GM19193 (cell line): ENCODE data around the gene MTOR.
A peak's percentile ranks its signal among the peaks of the same experiment; 100 is the strongest.

ENCODE experiments used
- POLR2A ChIP-seq: IDR thresholded peaks from 4 replicates; pipeline ENCODE4 v1.6.1; 2011; ENCODE audit not compliant: insufficient read depth, insufficient read length; ENCODE audit errors: extremely low read depth

The MTOR gene

DNA sequence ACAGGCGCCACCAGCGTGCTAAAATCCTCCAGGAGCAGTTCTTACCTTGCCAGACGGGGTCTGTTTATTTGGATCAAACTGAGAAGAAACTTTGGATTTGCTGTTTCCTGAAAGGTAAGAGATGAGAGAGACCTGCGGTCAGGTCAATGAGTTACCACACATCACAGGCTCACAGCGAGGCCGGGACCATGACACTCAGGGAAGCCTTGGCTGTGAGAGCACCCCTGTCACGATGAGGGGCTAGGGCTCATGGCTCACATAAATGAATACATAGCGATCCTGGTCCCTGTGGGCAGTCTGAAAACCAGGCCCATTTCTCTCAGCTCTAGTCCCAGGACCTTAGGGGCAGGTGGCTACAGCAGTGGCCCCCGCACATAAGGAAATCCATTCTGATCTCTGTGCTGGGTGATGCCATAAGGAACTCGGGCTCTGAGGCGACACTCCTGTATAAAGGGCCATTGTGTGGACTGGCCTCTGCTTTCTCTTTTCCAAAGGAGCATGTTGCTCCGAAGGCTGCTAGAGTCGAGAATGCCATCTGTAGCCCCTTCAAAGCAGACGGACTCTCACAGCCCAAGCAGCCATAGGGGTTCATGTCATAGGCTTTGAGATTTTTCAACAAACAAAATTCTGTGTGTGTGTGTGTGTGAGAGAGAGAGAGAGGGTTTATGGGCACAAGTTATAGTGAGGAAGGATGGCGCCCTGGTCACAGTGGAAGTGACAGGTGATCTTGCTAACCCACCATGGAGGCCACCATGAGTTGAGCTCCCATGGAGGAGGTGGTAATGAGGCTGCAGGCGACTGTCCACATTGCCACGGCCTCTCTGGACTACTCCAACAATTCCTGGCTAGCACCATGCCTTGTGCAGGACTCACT lies 193.5 kb downstream of the MTOR start:
- TF ChIP-seq POLR2A, result no peak

- TF ChIP-seq POLR2A, result no peak
These were observed 194.4 kb downstream of the MTOR start for GRCh38 chr1:11067716-11068599.

DNA sequence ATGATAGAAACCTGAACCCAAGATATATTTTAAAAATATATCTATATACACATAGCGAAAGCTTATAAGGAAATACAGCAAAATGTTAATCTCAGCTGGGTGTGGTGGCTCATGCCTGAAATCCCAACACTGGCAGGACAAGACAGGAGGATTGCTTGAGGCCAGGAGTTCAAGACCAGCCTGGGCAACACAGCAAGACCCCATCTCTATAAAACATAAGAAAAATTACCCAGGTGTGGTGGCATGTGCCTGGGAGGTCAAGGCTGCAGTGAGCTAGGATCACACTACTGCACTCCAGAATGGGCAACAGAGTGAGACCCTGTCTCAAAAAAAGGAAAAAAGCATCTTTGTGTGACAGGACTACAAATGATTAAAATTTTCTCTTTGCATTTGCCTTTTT lies 196.6 kb downstream of the MTOR start:
- TF ChIP-seq POLR2A, result no peak

DNA sequence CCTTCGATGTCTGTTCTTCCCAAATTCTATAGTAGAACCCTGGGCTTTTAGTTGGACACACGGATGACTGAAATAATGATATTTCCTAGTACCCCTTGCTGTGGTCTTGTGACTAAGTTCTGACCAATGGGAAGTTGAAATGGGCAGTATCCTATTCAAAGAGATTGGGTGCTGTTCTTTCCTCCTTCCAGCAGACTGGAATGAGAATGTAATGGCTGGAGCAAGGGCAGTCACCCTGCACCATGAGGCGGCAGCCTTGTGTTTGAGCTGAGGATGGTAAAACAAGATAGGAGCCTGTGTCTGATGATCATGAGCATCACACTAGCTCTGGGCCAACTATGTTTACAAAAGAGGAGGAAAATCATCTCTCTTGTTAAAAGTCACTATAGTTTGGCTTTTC lies 197.4 kb downstream of the MTOR start:
- no peak for TF ChIP-seq POLR2A

- TF ChIP-seq POLR2A, result no peak
These were observed 199.4 kb downstream of the MTOR start for GRCh38 chr1:11062965-11063401.

- TF ChIP-seq POLR2A, result no peak
These were observed 200.5 kb downstream of the MTOR start for GRCh38 chr1:11061652-11062365.

DNA sequence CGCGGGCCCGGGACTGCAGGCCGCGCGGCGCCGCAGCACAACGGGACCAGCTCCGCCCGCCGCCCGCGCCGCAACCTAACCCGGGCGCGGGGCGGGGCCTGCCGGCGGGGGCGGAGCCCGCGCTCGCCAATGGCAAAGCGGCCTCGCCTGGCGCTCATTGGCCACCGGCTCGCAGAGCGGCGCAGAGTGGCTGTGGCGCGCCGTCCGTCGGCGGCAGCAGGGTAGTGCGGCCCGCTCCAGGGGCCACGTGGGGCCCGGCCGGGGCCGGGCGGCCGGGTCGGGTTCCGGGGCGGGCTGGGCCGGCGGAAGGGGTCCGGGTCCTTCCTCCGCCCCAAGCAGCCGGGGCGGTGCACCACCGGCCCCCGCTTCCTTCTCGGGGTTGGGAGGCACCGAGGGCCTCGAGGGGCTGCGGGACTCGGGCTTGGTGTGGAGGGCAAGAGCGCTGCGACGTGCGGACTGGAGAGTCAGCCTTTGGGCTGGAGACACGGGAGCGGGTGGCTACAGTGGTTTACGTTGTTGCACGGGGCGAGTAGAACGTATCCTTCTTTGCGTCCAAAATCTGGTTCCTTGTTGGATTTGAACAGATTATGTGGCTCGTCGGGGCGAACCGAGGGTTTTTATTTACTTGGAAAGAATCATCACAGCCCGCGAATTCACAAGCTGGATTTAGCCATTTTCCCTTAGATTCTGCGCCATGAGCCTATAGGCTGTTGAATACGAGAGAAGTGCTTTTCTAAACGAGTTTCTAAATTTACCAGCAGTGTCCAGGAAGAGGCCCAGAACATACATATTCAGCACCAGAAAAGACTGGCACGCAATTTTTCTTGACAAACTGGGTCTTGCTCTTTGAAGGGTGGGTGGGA lies 202.2 kb downstream of the MTOR start, which contains the start of gene SRM:
SRM (minus strand) TSS at position 51 of the 863 bp plus-strand sequence. CDS start 75 bp downstream, outside the sequence.
- peak; percentile 74 for TF ChIP-seq POLR2A

DNA sequence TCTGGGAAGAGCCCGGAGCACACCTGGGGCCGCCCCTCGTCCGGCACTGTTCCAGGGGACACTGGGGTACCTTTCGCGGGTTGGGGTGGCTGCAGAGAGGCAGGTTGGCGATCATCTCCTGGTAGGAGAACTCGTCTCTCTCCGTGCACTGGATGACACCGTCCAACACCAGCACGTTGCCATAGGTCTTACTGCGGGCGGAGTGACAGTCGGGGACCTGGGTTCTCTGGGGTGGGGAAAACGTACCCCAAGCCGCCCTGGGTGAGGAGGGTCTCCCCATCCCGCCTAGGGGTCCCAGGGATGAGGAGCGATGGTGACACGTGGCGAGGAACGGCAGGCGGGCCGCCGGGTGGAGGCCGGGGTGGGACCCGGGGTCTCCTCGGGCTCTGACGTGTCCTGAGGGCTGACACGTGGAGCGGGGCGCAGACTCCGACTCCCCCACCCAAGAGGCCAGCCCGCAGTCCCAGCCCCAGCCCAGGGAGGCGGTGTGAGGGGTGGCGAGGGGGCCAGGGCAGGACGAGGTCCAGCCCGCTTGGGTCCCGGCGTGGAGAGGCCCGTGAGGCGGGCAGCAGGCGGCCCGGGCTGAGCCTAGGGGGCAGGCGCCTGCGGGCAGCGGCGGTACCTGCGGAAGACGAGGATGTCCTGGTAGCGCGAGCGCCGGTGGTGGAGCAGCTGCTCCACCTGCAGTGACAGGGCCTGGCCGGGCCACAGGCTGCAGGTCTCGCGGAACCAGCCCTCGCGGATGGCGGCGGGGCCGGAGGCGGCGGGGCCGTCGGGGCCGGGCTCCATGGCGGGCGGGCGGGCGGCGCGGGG lies 203.0 kb downstream of the MTOR start:
- no peak for TF ChIP-seq POLR2A

DNA sequence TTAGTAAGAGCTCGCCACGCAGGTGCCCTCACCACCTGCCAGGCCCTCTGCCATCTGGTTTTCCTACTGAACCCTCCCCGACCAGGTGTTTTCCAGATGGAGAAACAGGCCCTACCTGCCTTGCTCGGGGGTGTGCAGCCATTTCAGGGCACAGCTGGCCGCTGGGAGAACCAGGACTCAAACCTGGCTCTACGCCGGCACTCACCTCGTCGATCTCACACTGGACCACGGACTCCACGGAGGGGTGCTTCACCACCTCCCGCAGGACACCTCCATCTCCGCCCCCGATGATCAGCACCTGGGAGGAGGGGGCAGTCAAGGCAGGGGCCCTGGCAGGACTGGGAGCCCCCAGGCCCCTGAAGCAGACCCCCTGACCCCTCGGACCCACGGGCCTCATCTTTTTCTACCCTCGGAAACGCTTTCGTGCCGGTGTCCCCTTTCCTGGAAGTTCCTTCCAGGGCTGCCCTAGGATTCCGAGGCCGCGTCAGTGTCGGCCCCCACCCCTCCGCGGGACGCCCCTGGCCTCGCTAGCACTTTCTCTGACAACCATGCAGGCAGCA lies 203.7 kb downstream of the MTOR start:
- TF ChIP-seq POLR2A, result no peak

- no peak for TF ChIP-seq POLR2A
These were observed 204.3 kb downstream of the MTOR start for GRCh38 chr1:11058026-11058425.

GRCh38 chr1:11057477-11057876 lies 204.9 kb downstream of the MTOR start:
- no peak for TF ChIP-seq POLR2A
